Skeletal muscle tissue (tissue), 4 donors: Measurements from ENCODE around the gene SBK3. TPM values are rescaled to one million over a fixed set of nuclear protein-coding genes. Genes with fewer than 3 reads are reported as not detected.
A peak's percentile ranks its signal among the peaks of the same experiment; 100 is the strongest.
"Not testable (repeated sequence)": the region's sequence is repeated elsewhere in the genome, so short reads cannot be mapped to it uniquely, and the experiment has no call there.

Experiments used
- H3K27ac ChIP-seq: one replicate; pipeline ENCODE4 v1.7.0; 2013; ENCODE audit warnings: mild to moderate bottlenecking, low read depth, low read length, inconsistent platforms
- H3K27me3 ChIP-seq, 3 donors: one replicate each; pipeline ENCODE4 v1.7.0; 2013; ENCODE audit warnings: low read length in 3 of 3; ENCODE audit not compliant: control insufficient read depth in 3 of 3, insufficient read depth in 3 of 3
- H3K36me3 ChIP-seq, 3 donors: one replicate each; pipeline ENCODE4 v1.7.0; 2013; ENCODE audit warnings: low read length in 3 of 3; ENCODE audit not compliant: control insufficient read depth in 3 of 3, insufficient read depth in 3 of 3
- H3K4me1 ChIP-seq, 3 donors: one replicate each; pipeline ENCODE4 v1.7.0; 2013; ENCODE audit warnings: low read length in 3 of 3, mild to moderate bottlenecking in 3 of 3; ENCODE audit not compliant: control insufficient read depth in 3 of 3, insufficient read depth in 3 of 3
- H3K4me3 ChIP-seq, 3 donors: one replicate each; pipeline ENCODE4 v1.7.0; 2013; ENCODE audit warnings: low read length in 3 of 3
- H3K9ac ChIP-seq, 3 donors: one replicate each; pipeline ENCODE4 v1.7.0; 2013; ENCODE audit warnings: low read length in 3 of 3, mild to moderate bottlenecking in 3 of 3, moderate library complexity in 2 of 3, low read depth in 1 of 3
- H3K9me3 ChIP-seq, 3 donors: one replicate each; pipeline ENCODE4 v1.7.0; 2013; ENCODE audit warnings: low read length in 3 of 3; ENCODE audit not compliant: control insufficient read depth in 3 of 3
- total RNA-seq: library from RNA; depleted of rRNA; stranded (reverse); fragments of >200 nt; gene quantifications from one replicate; pipeline ENCODE4 v1.2.3, GENCODE V29; 2014
- donor health status: Osteomylitis.

Gene SBK3
- total RNA-seq, 1 donor from 2014 or later: not detected

GRCh38 chr19:55578031-55578760, 32.9 kb upstream of the SBK3 start:
- no peaks in the 10 kb centered on the region for H3K9me3 ChIP-seq
- peaks cover 0 to 12% (median 6%) of the 10 kb centered on the region in 3 donors for H3K36me3 ChIP-seq
- H3K4me1 ChIP-seq: peaks cover 12 to 20% (median 13%) of the 10 kb centered on the region in 3 donors
- no peaks in the 10 kb centered on the region for H3K27me3 ChIP-seq
- no peak overlapping the region for H3K4me3 ChIP-seq
- H3K27ac ChIP-seq: no peak overlapping the region
- no peak overlapping the region for H3K9ac ChIP-seq

- no peak overlapping the region for H3K9ac ChIP-seq
- H3K9me3 ChIP-seq: no peaks in the 10 kb centered on the region
- H3K36me3 ChIP-seq: peaks cover 0 to 12% (median 6%) of the 10 kb centered on the region in 3 donors
- no peak overlapping the region for H3K27ac ChIP-seq
- H3K4me3 ChIP-seq: no peak overlapping the region
- H3K4me1 ChIP-seq: peaks cover 12 to 16% (median 12%) of the 10 kb centered on the region in 3 donors
- H3K27me3 ChIP-seq: no peaks in the 10 kb centered on the region
These were observed 31.4 kb upstream of the SBK3 start for GRCh38 chr19:55576746-55577145.

DNA sequence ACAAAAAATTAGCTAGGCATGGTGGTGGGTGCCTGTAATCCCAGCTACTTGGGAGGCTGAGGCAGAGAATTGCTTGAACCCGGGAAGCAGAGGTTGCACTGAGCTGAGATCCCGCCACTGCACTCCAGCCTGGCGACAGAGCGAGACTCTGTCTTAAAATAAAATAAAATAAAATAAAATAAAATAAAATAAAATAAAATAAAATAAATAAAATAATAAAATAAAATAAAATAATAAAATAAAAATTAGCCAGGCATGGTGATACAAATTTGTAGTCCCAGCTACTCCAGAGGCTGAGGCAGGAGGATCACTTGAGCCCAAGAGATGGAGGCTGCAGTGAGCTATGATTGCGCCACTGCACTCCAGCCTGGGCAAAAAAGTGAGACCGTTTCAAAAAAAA, 28.6 kb upstream of the SBK3 start:
- peaks cover 0 to 12% (median 6%) of the 10 kb centered on the region in 3 donors for H3K36me3 ChIP-seq
- H3K9ac ChIP-seq, H3K27me3 ChIP-seq, H3K4me3 ChIP-seq, H3K4me1 ChIP-seq, H3K27ac ChIP-seq, H3K9me3 ChIP-seq: not testable (repeated sequence)

DNA sequence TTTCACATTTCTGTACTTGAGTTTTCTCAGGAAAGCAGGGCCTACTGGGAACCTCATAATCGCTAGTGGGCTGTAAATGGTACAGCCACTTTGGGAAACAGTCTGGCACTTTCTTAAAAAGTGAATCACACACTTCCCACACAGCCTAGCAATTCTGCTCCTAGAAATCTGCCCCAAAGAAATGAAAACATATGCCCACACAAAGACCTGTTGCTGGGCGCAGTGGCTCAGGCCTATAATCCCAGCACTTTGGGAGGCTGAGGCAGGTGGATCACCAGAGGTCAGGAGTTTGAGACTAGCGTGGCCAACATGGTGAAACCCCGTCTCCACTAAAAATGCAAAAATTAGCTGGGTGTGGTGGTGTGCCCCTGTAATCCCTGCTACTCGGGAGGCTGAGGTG, 24.1 kb upstream of the SBK3 start:
- H3K4me3 ChIP-seq, H3K4me1 ChIP-seq, H3K27ac ChIP-seq, H3K9ac ChIP-seq, H3K27me3 ChIP-seq, H3K36me3 ChIP-seq, H3K9me3 ChIP-seq: not testable (repeated sequence)

GRCh38 chr19:55567708-55568328, 22.5 kb upstream of the SBK3 start:
- H3K4me3 ChIP-seq: no peak overlapping the region
- H3K4me1 ChIP-seq: peaks cover 6 to 10% (median 9%) of the 10 kb centered on the region in 3 donors
- H3K27ac ChIP-seq: no peak overlapping the region
- H3K27me3 ChIP-seq: no peaks in the 10 kb centered on the region
- H3K9me3 ChIP-seq: no peaks in the 10 kb centered on the region
- no peaks in the 10 kb centered on the region for H3K36me3 ChIP-seq
- H3K9ac ChIP-seq: no peak overlapping the region

- peak overlapping the region in 1 of 3 donors; percentile 47 for H3K9ac ChIP-seq
- H3K9me3 ChIP-seq: no peaks in the 10 kb centered on the region
- peaks cover 6 to 11% (median 10%) of the 10 kb centered on the region in 3 donors for H3K4me1 ChIP-seq
- H3K27ac ChIP-seq: no peak overlapping the region
- H3K36me3 ChIP-seq: no peaks in the 10 kb centered on the region
- no peak overlapping the region for H3K4me3 ChIP-seq
- no peaks in the 10 kb centered on the region for H3K27me3 ChIP-seq
These were observed 21.5 kb upstream of the SBK3 start for GRCh38 chr19:55566823-55567222.

DNA sequence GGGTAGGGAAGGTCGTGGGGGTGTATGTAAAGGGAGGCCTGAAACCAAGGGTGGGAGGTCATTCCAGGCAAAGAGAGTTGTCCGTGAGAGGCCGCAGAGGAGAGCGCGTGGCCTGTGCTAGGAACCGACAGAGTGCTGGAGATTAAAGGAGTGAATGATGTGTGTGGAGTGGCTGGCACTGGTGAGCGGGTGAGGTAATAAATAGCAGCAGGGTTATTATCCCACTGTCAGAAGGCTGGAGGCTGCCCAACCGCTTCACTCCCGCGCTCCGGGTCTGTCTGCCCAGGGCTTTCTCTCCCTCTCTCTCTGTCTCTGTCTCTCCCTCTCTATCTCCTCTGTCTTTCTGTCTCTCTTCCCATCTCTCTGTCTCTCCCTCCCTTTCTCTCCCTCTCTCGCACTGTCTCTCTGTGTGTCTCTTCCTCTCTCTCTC, 17.9 kb upstream of the SBK3 start:
- H3K9me3 ChIP-seq: no peaks in the 10 kb centered on the region
- peak overlapping the region; percentile 51 to 87 (median 64) for H3K9ac ChIP-seq
- H3K27me3 ChIP-seq: no peaks in the 10 kb centered on the region
- H3K4me3 ChIP-seq: peak overlapping the region in 1 of 3 donors; percentile 45
- peaks cover 6 to 14% (median 10%) of the 10 kb centered on the region in 3 donors for H3K4me1 ChIP-seq
- peak overlapping the region; percentile 90 for H3K27ac ChIP-seq
- H3K36me3 ChIP-seq: no peaks in the 10 kb centered on the region

GRCh38 chr19:55559684-55560083, 14.3 kb upstream of the SBK3 start:
- Histone ChIP-seq H3K9me3 (no peaks in the 10 kb centered on the region), H3K9ac (no peak overlapping the region), H3K36me3 (no peaks in the 10 kb centered on the region), H3K4me1 (peaks cover 14 to 30% (median 23%) of the 10 kb centered on the region in 3 donors), H3K4me3 (no peak overlapping the region), H3K27ac (no peak overlapping the region), H3K27me3 (no peaks in the 10 kb centered on the region)

DNA sequence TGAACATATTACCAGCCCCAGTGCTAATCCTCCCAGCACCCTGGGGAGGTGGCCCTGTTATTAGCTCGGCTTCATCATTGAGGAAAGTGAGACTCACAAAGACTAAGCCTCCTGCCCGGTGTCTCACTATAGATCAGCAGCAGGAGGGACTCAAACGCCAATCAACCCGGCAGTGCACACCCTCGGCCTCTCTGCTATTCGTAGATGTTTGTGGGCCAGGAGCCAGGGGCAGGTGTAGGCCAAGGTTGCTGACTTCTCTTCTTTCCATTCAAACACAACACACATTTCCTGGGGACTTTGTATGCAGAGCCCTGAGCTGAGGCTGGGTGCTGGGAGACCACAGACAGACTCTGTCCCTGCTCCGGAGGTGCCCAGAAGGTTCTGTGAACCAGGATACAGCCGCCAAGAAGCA, 9.4 kb upstream of the SBK3 start:
- Histone ChIP-seq H3K27me3 (no peaks in the 10 kb centered on the region), H3K36me3 (no peaks in the 10 kb centered on the region), H3K4me3 (peak overlapping the region in 2 of 3 donors; percentile 15 to 70), H3K27ac (peak overlapping the region; percentile 56), H3K4me1 (peaks cover 22 to 47% (median 38%) of the 10 kb centered on the region in 3 donors), H3K9ac (peak overlapping the region; percentile 54 to 79 (median 65)), H3K9me3 (no peaks in the 10 kb centered on the region)

DNA sequence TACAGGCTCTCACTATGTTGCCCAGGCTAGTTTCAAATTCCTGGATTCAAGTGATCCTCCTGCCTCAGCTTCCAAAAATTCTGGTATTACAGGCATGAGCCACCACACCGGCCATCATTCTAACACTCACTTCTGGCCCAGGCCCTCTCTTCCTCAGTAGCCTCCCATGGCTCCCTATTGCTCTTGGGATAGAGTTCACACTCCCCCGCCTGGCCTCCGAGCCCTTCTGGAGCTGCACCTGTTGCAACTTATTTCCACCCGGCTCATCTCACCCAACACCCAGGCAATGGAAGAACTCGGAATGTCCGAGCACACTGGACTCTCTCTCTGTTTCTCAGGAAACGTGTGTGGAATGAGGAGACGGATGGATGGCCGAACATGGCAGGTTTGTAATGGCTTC, 9.0 kb upstream of the SBK3 start:
- no peaks in the 10 kb centered on the region for H3K27me3 ChIP-seq
- peak overlapping the region; percentile 56 for H3K27ac ChIP-seq
- no peaks in the 10 kb centered on the region for H3K9me3 ChIP-seq
- H3K4me1 ChIP-seq: peaks cover 25 to 51% (median 41%) of the 10 kb centered on the region in 3 donors
- H3K9ac ChIP-seq: peak overlapping the region; percentile 54 to 79 (median 65)
- H3K36me3 ChIP-seq: no peaks in the 10 kb centered on the region
- H3K4me3 ChIP-seq: peak overlapping the region in 1 of 3 donors; percentile 41
